DMS53 treated with DMSO at 0.1 percent for 48 hours (cell line): ENCODE results near the gene PAQR6.

Experiments
- DNase-seq: peaks from one replicate; lab custom pipeline; 2025; ENCODE audit not compliant: unreplicated experiment; lab: John Stamatoyannopoulos, UW

Gene PAQR6, protein sequence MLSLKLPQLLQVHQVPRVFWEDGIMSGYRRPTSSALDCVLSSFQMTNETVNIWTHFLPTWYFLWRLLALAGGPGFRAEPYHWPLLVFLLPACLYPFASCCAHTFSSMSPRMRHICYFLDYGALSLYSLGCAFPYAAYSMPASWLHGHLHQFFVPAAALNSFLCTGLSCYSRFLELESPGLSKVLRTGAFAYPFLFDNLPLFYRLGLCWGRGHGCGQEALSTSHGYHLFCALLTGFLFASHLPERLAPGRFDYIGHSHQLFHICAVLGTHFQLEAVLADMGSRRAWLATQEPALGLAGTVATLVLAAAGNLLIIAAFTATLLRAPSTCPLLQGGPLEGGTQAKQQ

DNA sequence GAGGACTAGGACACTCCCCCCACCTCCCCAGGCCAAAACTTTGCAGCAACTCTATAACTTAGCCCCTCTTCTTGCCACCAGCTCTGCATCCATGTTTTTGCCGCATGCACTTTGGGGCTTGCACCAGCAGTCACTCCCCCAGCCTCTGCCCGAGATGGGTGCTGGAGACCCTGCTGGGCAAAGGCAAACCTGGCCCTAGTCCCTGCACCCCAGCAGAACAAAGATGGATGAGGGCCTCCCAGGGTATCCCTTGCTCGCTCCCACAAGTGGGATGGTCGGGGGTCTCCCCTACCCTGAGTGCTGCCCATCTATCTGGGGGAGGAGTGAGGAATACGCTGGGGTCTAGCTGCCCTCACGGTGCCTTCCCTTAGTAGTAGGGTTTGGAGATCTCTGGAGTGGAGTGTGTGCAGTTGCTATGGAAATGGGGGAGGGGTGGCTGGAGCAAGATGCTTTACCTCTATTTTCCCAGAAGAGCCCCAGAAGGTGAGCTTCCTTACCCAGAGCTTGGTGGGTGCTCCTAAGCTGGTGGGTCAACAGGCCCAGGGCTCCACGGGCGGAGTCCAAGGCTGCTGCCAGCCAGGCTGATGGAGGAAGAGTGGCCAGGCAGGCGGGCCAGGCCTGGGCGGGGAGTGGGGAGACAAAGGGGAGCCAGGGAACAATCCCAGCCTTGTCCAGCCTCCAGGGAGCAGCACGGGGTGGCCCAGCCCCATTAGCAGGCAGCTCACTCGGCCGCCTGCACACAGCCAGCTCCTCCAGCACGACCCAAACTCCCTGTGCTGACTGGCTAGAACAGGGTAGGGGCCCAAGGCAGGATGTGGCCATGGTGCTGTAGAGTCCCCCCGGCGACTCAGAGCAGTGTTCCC is at the start of gene PAQR6:
Gene PAQR6, minus strand, starts transcription at position 597 of the 863 bp plus-strand sequence. CDS start 1,325 bp downstream, outside the sequence.
- DNase-seq, result no peak

DNA sequence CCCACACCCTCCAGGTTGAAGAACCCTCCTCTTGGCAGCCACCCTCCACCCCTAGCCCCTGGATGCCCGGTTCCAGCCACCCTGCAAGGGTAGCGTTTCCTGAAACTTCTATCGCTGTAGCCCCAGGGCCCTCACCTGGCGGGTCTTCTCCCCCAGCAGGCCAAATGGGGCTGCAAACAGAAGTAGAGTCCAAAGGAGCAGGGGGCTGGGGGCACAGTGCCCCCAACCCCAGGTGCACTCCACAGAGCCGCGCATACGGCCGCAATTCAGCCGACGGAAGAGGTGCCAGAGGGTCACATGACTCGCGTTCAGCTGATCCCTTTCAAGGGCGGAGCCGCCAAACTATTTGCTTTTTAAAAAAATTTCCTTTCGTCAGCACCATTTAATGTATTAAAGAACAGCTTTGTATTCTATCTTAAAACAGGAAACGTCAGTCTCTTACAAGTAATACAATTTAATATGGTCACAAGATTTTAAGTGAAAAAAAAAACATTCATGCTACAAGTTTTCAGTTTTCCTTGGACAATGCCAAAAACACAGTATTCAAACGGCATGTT is 47.6 kb upstream of the PAQR6 start, which contains the start of gene GLMP:
Gene GLMP, minus strand, starts transcription at position 289 of the 557 bp plus-strand sequence. Its CDS starts 34 bp downstream, at position 255.
- DNase-seq, result peak; percentile 50

DNA sequence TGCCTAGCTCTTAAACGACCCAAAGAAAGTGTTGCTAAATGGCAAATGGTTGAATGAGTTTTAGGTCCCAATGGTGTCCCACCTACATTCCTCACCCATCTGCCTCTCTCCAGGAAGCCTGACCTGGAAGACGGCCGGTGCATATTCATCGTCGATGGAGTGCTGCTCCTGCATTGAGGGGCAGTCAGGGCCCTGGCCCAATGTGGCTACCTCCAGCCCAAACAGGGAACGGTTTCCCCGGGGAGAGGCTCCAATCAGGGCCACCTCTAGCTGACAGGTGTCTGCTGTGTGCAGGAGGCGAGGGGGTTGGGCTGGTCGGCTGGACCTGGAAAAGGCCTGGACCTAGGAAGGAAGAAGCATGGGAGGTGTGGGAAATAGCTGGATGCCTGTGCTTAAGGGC is 46.0 kb upstream of the PAQR6 start:
- no peak for DNase-seq

DNA sequence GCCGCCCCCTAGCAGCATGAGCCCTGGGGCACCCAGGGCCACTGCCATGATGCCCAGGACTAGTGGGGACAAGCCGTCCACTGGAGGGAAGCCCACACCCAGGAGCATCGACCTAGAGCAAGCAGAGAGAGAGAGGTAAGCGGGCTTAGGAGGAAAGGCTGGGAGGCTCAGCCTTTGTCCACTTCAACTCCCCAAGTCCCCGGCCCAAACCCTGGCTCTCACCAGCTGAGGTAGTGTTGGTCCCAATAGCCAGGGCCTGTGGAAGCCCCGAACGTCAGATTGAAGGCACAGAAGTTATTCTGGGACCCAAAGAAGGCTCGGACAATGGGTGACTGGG is 45.2 kb upstream of the PAQR6 start:
- DNase-seq, result no peak

DNA sequence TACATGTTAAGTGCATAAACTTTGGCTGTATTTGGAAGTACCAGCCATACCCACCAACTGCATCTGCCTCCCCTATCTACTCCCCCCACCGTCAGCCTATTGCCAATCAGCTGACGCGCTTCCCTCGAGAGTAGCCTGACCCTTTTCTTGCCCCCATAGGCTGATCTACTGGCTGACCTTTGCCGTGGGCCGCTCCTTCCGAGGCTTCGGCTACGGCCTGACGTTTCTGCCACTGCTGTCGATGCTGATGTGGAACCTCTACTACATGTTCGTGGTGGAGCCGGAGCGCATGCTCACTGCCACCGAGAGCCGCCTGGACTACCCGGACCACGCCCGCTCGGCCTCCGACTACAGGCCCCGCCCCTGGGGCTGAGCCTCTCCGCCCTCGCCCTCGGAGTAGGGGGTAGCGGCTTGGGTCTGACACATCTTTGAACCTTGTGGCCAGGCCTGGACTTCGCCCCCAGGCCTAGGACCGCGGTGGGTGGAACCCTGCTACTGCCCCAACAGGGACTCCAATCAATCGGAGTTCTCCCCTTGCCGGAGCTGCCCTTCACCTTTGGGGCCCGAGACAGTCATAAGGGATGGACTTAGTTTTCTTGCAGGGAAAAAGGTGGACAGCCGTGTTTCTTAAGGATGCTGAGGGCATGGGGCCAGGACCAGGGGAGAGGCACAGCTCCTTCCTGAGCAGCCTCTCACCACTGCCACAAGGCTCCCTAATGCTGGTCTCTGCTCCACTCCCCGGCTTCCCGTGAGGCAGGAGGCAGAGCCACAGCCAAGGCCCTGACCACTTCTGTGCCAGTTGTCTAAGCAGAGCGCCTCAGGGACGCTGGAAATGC is 43.6 kb upstream of the PAQR6 start:
- DNase-seq, result peak; percentile 77

DNA sequence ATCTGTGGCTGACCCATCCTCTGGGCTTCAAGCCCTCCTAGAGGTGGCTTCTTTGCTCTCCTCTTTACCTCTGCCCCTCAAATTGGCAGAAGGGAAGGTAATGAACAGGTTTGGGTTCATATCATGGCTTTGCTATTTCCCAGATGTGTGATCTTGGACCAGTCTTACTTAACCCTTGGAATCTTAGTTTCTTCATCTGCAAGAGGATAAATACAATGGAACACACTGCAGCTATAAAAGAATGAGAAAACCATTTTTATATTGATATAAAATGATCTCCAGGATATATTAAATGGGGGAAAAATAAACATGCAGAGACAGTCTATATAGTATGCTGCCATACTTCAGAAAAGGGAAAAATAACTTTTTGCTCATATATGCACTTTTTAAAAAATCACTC is 42.0 kb upstream of the PAQR6 start:
- no peak for DNase-seq

DNA sequence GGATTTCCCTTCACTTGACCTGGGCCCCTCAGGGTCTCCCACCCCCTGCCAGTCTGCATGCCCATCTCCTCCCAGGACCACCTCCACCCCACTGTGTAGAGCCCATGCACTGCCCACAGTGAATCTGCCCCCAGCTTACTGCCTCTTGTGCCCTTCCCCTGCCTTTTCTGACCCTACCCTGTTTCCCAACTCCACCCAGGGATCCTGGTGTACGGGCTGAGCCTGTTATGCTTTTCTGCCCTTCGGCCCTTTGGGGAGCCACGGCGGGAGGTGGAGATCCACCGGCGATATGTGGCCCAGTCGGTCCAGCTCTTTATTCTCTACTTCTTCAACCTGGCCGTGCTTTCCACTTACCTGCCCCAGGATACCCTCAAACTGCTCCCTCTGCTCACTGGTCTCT is 38.2 kb upstream of the PAQR6 start:
- no peak for DNase-seq

DNA sequence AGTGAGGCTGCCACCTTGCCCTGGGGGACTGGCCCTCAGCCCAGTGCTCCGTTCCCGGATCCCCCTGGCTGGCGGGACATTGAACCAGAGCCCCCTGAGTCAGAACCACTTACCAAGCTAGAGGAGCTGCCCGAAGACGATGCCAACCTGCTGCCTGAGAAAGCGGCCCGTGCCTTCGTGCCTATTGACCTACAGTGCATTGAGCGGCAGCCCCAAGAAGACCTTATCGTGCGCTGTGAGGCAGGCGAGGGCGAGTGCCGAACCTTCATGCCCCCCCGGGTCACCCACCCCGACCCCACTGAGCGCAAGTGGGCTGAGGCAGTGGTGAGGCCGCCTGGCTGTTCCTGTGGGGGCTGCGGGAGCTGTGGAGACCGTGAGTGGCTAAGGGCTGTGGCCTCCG is 37.6 kb upstream of the PAQR6 start:
- no peak for DNase-seq

DNA sequence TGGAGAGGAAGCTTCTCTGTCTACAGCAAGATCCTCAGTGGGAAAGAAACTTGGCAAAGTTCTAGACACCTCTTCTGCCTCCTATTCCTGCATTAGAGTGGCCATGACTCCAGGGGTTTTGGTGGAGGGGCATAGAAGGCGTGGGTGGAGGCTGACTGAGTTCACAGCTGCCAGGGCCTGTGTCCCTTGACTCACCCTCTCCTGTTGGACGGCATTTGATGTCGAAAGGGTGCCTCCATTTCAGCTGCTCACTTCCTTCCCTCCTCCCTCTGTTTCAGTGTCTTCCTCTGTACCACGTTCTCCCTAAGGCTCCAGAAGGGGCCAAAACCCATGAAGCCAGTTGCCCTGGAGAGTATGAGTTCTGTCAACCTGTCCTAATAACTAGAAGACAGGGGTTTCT is 36.9 kb upstream of the PAQR6 start:
- no peak for DNase-seq

DNA sequence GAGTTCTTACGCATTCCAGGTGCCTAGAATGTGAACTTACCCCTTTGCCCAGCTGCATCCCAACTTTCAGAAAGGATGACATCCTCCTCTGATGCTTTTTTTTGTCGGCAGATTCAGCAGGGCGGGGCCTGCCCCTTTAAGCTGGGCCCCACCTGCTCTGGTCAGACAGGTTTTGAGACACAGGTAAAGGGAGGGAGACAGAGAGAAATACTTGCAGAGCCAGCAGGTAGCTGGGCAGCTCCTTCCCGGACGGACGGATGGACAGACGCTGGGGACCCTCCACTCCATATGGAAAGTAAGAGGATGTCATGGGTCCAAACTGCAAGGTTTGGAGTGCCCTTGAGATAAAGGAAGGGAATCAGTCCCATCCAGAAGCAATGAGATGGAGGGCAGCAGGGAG is 36.3 kb upstream of the PAQR6 start, which contains the start of gene TMEM79:
Gene TMEM79, plus strand, starts transcription at position 214 of the 400 bp plus-strand sequence. CDS start 902 bp downstream, outside the sequence.
- no peak for DNase-seq

DNA sequence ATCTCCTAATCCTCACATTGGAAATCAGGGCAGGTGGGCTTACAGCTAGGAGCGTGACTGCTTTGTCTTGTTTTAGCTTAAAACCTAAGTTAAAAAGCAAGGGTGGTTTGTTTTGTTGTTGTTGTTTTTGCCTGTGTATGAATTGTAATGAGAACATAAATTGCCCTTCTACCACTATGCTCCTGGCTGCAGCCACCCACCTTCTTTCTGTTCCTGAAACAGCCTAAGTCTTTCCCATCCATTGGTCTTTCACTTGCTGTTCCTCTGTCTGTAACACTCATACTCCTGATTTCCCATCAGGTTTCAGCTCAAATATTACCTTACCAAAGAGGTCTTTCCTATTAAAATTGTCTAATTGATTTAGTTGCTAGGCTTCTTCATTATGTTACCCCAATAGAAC is 35.7 kb upstream of the PAQR6 start:
- DNase-seq, result no peak

DNA sequence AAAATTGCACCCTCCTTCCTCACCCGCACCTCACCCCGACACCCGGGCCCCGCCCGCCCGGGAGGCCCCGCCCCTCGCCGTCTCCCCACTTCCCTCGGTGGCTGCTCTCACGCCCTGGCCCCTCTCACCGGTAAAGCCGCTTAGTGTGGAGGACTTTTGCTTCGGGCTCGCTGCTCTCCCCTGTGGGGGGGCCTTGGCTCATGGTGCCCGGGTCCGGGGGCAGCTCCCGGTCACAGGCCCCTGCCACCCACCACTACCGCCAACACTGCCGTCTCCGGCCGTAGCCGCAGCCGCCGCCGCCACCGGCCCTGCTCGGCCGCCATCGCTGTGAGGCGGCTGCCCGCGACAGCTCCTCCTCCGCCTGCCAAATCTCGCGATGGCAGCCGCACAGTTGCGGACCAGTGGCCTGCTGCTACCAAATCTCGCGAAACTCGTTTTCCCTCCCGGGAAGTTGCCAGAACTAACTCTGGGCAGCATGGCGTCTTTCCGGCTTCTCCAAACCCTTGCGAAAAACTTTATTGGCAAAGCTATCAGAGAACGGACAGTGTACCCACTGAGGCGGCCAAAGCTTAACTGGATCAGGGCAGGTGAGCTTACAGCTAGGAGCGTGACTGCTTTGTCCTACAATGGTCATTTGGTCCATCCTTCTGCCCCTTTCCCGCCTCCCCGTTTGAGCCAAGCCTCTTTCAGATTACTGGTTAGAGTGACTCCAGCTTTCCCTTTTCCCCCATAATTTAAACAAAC is 34.8 kb upstream of the PAQR6 start, which contains the start of gene SMG5:
Gene SMG5, minus strand, starts transcription at position 347 of the 744 bp plus-strand sequence. Its CDS starts 145 bp downstream, at position 202.
- DNase-seq, result peak; percentile 98

DNA sequence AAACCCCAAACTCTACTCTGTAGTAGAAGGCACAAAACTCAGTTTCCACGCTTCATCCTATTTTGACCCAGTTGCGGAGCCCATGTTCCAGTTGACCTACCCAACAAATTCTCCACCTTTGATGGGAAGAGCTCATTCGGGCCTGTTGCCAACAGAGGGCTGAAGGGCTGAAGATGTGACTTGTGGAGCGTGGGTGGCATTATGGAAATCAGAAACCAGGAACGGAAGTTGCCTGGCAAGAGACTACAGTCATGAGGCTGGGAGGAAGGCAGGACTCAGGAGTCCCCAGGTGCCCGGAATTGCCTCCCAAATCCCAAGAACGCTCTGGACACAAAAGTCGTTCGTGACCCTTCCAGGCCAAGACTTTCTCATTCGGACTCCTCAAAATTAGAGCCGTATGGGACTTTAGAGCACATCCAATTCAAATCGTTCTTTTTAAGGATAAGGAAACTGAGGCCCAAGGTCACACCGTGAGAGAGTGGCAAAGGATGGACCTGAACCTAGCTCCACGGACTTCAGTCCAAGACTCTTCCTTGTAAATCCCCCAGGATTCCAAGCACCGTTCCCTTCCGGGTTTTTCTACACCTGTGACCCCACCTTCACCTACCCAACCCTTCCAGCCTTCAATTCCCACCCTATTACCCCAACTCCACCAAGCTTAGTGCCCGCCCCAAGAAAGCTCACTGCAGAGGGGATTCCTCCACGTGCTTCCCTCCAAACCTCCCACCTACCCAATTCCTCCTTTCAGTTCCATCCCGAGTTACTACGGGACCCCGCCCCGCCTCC is 34.0 kb upstream of the PAQR6 start:
- DNase-seq, result peak; percentile 15

DNA sequence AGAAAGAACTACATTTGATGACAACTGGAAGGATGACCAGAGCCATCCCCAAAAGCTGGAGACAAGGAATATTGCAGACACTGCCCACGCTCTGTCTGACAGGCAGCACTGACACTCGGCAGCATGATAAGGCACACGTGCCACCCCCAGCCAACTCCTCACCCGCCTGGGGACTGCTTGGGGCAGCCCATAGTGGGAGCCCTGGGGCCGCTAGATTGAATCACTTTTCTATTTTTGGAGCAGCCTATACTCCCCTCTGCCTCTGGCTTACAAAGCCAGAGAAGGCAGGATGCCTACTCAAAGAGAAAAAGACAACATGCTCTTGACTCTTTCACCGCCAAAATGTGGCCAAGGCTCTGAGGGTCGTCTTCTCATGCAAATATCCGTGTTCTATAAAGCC is 33.4 kb upstream of the PAQR6 start:
- no peak for DNase-seq

DNA sequence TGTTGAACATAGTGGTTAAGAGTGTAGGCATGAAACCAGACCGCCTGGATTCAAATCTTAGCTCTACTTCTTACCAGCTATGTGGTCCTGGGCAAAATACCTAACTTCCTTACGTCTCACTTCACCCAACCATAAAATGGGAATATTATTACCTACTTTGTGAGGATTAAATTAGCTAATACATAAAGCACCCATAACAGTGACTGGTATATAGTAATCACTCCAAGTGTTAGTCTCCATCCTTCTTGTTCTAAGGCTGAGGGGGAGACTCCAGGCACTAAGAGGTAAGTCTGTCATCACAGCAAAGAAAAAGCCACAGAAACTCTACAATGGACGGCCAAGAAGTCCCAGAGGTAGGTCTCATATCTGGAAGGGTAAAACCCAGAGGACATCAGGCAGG is 32.0 kb upstream of the PAQR6 start:
- DNase-seq, result no peak

DNA sequence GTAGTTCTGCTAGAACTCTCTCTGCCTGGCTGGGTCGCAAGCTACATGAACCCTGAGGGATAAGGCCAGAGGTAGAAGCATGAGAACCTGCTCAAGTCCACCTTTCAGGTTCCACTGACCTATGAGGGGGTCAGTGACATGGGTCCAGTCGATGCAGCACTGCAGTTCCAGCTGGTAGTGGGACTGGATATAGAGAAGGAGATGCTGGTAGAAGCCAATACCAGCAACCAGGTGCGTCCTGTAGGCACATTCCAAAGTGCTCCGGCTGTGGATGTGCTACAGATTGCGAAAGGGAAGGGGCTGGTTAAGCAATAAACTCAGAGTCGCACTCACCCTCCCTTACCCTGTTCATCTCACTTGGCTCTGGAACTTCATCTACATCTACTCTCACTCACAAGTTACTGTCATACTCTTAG is 29.1 kb upstream of the PAQR6 start:
- no peak for DNase-seq

DNA sequence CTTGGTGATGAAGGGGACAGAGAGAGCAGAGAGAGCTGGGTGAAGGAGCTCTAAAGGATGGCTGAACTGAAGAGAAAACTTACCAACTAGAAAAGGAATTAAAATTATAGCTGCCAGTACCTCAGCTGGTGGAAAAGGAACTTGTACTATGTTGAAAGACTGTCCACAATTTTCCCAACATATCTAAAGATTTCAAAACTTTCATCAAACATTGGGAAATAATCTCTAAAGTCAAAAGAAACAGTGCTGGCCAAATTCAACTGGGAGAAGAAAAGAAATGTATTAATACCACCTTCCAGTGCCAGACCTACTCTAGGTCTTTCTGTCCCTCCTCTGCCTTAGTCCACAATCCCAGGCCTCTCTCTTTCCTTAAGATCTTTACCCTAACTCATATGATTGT is 28.7 kb upstream of the PAQR6 start:
- no peak for DNase-seq

DNA sequence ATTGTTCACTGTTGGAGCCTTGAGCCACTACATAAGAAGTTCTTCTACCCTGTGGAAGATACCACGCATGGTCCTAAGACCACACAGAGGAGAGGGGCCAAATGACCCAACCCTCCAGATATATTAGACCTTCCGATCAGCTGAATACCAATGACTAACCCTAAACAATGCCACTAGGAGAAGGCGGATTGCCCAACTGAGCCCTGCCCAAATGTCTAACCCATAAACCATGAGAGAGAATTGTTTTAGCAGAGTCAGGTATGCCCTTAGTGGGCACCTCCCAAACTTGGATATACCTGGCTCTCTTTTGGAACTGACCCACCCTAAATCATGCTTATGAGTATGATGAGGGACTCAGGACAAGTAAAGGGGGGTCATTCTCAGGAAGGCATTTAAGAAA is 22.5 kb upstream of the PAQR6 start:
- DNase-seq, result no peak

DNA sequence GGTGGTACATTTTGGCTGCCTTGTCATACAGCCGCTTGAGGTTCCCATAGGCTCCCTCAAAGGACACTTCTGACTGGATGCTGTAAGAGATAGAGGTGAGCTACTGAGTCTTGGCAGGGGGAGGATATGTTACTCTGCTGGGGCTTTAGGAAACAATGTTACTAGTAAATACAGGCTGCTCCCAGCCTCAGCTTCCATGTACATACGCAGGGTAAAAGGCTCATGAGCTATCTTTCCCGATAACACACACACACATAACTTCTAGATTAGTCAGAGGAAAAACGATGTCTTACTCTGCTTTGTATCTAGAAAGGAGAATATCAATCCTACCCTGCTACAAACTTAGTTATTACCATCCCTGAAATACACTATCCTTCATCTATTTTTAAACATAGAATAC is 20.5 kb upstream of the PAQR6 start:
- DNase-seq, result no peak
